ENCODE data around the gene TBX1.

Gene TBX1

GRCh38 chr22:19731361-19732135, 29.0 kb upstream of the TBX1 start:
- no peaks in the 10 kb centered on the region for H3K79me2 ChIP-seq (ENCODE audit: insufficient read depth, low read length)
- no peaks in the 10 kb centered on the region for H4K20me1 ChIP-seq (ENCODE audit: low read depth, low read length)
- H3F3A ChIP-seq (ENCODE audit: insufficient read depth): no peaks in the 10 kb centered on the region
- no peak overlapping the region for H2AFZ ChIP-seq (ENCODE audit: low read depth, low read length, severe bottlenecking)
- H3K9me3 ChIP-seq (ENCODE audit: insufficient read depth, low read length): no peaks in the 10 kb centered on the region
- H3K4me2 ChIP-seq (ENCODE audit: low read depth, low read length, poor library complexity, severe bottlenecking): no peak overlapping the region
- H3K36me3 ChIP-seq (ENCODE audit: low read length): no peaks in the 10 kb centered on the region
- no peak overlapping the region for H3K27ac ChIP-seq (ENCODE audit: low read depth, low read length)
- H3K4me3 ChIP-seq (ENCODE audit: insufficient read depth, low read length, poor library complexity, severe bottlenecking): no peak overlapping the region
- H3K9ac ChIP-seq (ENCODE audit: low read length): no peak overlapping the region
- H3K9me2 ChIP-seq (replicated peaks; ENCODE audit: insufficient read depth, low read length): no peaks in the 10 kb centered on the region
- no peaks in the 10 kb centered on the region for H3K27me3 ChIP-seq (ENCODE audit: low read length)
- TF ChIP-seq CTCF (IDR thresholded peaks at IDR 0.05; ENCODE audit: insufficient read depth, low read length, poor library complexity, severe bottlenecking): no peak
- TF ChIP-seq EZH2phosphoT487 (conservative IDR thresholded peaks at IDR 0.05; ENCODE audit: low read length): no peak

DNA sequence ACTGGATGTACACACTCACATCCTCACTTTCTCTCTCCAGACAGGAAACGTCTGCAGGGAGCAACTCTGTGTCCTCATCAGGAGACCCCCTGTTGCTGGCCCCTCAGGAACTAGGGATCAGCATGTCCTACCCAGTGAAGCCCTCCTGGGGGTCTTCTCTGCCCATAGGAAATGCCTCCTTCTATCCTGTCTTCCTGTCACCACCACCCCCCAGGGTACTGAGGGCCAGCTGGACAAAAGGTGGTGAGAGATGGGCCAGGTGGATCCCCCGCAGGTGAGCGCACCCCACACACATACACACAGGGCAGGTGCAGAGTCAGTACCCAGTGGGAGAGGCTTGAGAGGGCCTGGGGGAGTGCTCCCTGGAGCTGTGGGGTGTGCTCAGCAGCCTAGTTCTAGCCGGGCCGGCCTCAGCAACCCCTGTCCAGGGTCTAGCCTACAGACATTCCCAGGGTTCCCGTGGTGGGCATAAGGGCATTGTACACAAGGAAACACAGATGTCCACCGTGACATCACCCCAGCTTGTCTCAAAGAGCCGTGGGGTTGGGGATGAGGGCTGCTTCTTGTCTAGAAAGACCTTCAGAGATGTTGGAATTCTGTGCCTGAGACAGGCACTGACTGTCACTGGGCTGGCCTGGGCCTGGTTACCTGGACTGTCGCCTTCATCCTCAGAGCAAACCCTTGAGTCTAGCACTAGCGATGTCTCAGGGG, 28.0 kb upstream of the TBX1 start:
- Histone ChIP-seq H3K4me3 (ENCODE audit: insufficient read depth, low read length, poor library complexity, severe bottlenecking) (no peak overlapping the region), H3K9me2 (replicated peaks; ENCODE audit: insufficient read depth, low read length) (no peaks in the 10 kb centered on the region), H2AFZ (ENCODE audit: low read depth, low read length, severe bottlenecking) (no peak overlapping the region), H3K9ac (ENCODE audit: low read length) (no peak overlapping the region), H3K27ac (ENCODE audit: low read depth, low read length) (no peak overlapping the region), H3K36me3 (ENCODE audit: low read length) (no peaks in the 10 kb centered on the region), H3F3A (ENCODE audit: insufficient read depth) (no peaks in the 10 kb centered on the region), H3K27me3 (ENCODE audit: low read length) (no peaks in the 10 kb centered on the region), H4K20me1 (ENCODE audit: low read depth, low read length) (no peaks in the 10 kb centered on the region), H3K79me2 (ENCODE audit: insufficient read depth, low read length) (no peaks in the 10 kb centered on the region), H3K4me2 (ENCODE audit: low read depth, low read length, poor library complexity, severe bottlenecking) (no peak overlapping the region), H3K9me3 (ENCODE audit: insufficient read depth, low read length) (no peaks in the 10 kb centered on the region)
- TF ChIP-seq EZH2phosphoT487 (conservative IDR thresholded peaks at IDR 0.05; ENCODE audit: low read length) (no peak), CTCF (IDR thresholded peaks at IDR 0.05; ENCODE audit: insufficient read depth, low read length, poor library complexity, severe bottlenecking) (no peak)

GRCh38 chr22:19733755-19734154, 26.8 kb upstream of the TBX1 start:
- no peak for TF ChIP-seq CTCF (IDR thresholded peaks at IDR 0.05; ENCODE audit: insufficient read depth, low read length, poor library complexity, severe bottlenecking)
- no peak for TF ChIP-seq EZH2phosphoT487 (conservative IDR thresholded peaks at IDR 0.05; ENCODE audit: low read length)
- no peaks in the 10 kb centered on the region for H3K79me2 ChIP-seq (ENCODE audit: insufficient read depth, low read length)
- no peaks in the 10 kb centered on the region for H3F3A ChIP-seq (ENCODE audit: insufficient read depth)
- H4K20me1 ChIP-seq (ENCODE audit: low read depth, low read length): no peaks in the 10 kb centered on the region
- no peaks in the 10 kb centered on the region for H3K36me3 ChIP-seq (ENCODE audit: low read length)
- H3K9ac ChIP-seq (ENCODE audit: low read length): no peak overlapping the region
- no peaks in the 10 kb centered on the region for H3K9me2 ChIP-seq (replicated peaks; ENCODE audit: insufficient read depth, low read length)
- H3K27me3 ChIP-seq (ENCODE audit: low read length): no peaks in the 10 kb centered on the region
- H2AFZ ChIP-seq (ENCODE audit: low read depth, low read length, severe bottlenecking): no peak overlapping the region
- H3K4me3 ChIP-seq (ENCODE audit: insufficient read depth, low read length, poor library complexity, severe bottlenecking): no peak overlapping the region
- H3K4me2 ChIP-seq (ENCODE audit: low read depth, low read length, poor library complexity, severe bottlenecking): no peak overlapping the region
- H3K27ac ChIP-seq (ENCODE audit: low read depth, low read length): no peak overlapping the region
- no peaks in the 10 kb centered on the region for H3K9me3 ChIP-seq (ENCODE audit: insufficient read depth, low read length)
